Esophagus mucosa (tissue), 1 donor: ENCODE measurements around the gene KIF19. TPM values are rescaled to one million over a fixed set of nuclear protein-coding genes. Genes with fewer than 3 reads are reported as not detected.

Source experiments
- ATAC-seq: fragments of 200-7000 bp; cut with Tn5 transposase; one replicate; pipeline ENCODE4 v1.9.1; 2020
- total RNA-seq: library from RNA; stranded (reverse); gene quantifications from one replicate; pipeline ENCODE4 v1.2.4, GENCODE V29; 2023
- donor health status: DM: yes; HTN: yes; CAD: no.

The KIF19 gene
- total RNA-seq, 1 donor from 2014 or later: 0.16 TPM

- no peak for ATAC-seq
These were observed 21.8 kb upstream of the KIF19 start for GRCh38 chr17:74304184-74304583.

GRCh38 chr17:74305865-74306654 lies 20.0 kb upstream of the KIF19 start:
- no peak for ATAC-seq

DNA sequence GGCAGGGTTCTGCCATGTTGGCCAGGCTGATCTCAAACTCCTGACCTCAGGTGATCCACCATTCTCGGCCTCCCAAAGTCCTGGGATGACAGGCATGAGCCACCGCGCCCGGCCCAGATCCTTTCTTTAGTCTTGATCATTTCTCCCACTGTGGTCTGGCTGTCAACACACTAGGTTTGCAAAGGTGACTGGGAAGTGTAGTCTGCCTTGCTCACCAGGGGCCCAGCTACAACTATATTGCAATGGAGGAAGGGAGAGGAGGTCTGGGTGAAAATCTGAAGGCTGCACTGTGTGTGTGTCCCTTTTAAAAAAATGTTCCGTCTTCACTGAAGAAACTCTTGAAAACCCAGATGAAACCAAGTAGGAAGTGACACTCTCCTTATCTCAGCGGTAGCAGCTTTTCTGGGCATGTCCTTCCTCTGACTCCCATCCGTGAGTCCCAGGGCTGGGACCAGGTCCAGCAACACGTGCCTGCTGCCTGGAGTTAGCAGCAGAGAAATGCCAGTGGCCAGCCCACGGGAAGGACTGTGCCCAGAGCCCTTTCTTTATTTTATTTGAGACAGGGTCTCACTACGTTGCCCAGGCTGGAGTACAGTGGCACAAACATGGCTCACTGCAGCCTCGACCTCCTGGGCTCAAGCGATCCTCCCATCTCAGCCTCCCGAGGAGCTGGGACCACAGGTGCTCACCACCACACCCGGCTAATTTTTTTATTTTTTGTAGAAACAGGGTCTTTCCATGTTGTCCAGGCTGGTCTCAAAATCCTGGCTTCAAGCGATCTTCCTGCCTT lies 17.8 kb upstream of the KIF19 start:
- peak; percentile 34 for ATAC-seq

DNA sequence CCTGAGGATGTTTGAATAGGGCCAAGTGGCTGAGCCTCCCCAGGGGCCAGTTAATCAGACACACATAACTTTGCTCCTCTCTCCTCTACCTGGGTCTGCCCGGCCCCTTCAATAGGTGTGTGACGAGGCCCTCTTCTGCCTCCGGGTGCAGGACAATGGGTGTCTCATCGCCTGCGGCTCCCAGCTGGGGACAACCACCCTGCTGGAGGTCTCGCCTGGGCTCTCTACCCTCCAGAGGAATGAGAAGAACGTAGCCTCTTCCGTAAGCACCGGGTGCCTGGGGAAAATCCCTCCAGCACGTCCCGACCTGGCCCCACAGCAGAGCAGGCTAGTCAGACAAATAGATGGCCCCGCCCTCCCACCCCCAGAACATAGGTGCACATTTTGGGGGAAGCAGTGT lies 16.1 kb upstream of the KIF19 start:
- no peak for ATAC-seq

DNA sequence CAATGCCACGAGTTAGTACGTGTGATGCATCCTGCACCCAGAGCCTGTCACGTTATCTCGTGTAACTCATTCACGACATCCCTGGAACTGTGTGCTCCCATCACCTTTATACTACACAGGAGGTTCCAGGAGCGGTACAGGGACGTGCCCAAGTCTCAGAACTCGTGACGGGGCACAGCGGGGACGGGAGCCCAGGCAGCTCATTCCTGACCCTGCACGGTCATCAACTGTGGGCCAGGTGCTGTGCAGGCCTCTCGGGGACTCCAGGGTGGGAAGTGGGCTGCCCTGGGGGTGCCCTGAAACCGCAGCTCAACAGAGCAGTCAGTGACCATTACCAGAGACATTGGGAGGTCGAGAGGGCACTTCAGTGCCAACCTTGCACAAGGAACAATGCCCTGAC lies 11.1 kb upstream of the KIF19 start:
- ATAC-seq: no peak

DNA sequence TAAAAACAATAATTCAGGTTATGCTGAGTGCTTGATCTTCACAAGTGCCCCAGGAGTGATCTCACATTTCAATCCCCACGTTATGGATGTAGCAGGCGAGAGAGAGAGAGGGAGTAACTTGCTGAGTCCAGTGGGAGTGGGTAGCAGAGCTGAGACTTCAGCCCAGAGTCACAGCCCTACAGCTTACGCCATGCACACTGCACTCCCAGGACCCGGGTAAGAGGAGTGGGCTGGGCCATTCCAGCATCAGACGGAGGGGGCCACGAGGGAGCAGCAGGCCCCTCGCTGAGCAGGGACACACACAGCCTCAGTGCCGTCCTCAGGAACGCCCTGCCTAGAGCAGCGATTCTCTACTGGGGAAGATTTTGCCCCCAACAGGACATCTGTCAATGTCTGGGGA lies 9.8 kb upstream of the KIF19 start:
- no peak for ATAC-seq

- ATAC-seq: no peak
These were observed 9.0 kb upstream of the KIF19 start for GRCh38 chr17:74317071-74317470.

GRCh38 chr17:74318391-74318790 lies 7.6 kb upstream of the KIF19 start:
- no peak for ATAC-seq

- ATAC-seq: no peak
These were observed 1.5 kb upstream of the KIF19 start for GRCh38 chr17:74324521-74324920.

GRCh38 chr17:74325376-74325742 lies 667 bp upstream of the KIF19 start:
- no peak for ATAC-seq

DNA sequence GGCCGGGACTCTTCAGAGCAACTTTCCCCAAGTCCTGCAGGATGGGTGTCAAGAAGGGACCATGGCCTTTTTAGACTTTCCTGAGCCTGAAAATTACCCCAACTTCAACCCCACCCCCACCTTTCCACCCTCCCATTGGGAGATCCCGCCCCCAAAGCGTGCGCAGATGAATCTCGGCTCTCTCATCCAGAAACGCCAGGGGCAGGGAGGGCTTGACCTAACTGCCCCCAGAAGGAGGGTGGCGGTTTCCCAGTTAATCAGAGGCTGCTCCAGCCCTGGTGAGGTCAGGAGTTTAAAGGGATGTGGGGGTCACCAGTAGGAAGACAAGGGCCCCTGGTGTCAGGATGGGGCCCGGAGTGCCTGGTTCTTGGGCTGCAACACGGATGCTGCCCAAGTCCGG lies 480 bp downstream of the KIF19 start:
- no peak for ATAC-seq

DNA sequence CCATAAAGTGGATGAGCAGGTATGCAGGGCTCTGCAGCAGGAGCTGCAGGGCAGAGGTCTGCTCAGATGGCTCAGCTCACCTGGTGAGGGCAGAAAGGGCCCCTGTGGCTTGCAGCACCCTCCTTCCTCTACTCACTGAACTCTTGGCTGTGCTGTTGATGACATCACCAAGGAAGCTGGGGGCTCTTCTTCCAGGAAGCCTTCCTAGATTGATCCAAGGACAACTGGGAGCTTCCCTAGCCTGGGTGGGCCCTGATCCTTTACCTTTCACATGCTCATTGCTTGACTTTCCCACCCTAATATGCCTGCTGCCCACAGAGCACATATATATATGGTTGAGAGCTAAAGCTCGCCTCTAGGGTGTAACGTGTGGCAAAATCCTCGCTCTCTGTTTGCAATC lies 2.5 kb downstream of the KIF19 start:
- no peak for ATAC-seq

GRCh38 chr17:74329378-74329777 lies 3.4 kb downstream of the KIF19 start:
- ATAC-seq: no peak

DNA sequence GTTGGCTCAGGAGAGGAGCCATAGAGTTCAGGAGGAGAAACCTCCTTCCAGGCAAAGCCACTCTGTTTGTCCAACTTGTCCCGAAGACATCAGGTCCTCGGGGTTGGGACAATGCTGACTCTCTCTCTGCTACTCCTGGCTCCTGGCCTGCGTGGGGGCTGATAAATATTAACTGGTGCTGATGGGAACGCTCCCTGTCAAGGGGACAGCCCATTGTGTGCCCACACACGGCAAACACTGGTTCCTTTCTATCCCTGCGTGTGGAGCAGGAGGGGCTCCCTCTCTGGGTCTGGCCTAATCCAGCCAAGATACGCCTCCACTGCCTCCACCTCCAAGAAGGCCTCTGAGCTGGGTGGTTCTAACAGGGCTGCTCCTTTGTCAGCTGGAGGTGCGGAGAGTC lies 4.4 kb downstream of the KIF19 start:
- ATAC-seq: no peak

GRCh38 chr17:74332017-74332650 lies 6.1 kb downstream of the KIF19 start:
- no peak for ATAC-seq

GRCh38 chr17:74332763-74333283 lies 6.8 kb downstream of the KIF19 start:
- ATAC-seq: peak; percentile 30

DNA sequence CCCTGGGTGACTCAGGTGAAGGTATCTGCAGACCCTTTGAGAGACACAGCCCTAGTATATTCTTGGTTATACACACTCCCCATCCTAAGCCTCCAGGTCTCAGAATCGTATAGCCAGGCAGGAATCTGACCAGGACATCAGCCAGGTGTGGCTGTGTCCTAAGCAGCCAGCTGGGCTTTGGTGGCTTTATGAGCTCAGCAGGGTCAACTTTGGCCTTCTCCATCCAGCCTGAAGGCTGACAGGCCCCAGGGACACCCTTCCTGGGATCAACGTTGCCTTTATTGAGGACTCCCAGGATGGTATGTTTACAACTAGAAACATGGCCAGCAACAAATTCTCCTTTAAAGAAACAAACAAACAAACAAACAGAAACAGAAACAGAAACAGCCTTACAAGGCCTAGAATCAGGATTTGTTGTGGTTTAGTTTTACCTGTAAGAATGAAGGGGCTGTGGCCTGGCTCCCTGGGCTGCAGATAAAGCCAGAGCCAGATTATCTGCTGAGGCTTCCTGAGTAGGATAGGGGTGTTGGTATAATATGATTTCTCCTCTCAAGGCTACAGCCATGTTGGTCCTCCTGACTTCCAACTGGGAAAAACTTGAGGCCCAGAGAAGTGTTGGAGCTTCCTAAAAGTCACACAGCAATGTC lies 8.5 kb downstream of the KIF19 start:
- no peak for ATAC-seq

GRCh38 chr17:74335529-74336062 lies 9.6 kb downstream of the KIF19 start:
- no peak for ATAC-seq

DNA sequence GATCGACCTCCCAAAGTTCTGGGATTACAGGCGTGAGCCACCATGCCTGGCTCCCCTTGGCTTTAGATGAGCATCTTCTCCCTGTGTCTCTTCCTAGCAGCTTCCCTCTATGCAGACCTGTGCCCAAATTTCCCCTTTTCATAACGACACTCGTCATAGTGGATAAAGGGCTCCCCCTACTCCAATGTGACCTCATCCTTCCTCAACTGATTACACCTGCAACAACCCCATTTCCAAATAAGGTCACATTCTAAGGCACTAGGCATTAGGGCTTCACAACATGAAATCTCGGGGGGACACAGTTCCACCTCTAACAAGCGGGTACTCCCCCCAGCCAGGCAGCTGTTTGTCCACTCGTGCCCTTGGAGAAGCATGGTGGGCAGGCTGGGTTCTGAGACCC lies 10.3 kb downstream of the KIF19 start:
- ATAC-seq: no peak

GRCh38 chr17:74337834-74338500 lies 11.9 kb downstream of the KIF19 start:
- no peak for ATAC-seq

DNA sequence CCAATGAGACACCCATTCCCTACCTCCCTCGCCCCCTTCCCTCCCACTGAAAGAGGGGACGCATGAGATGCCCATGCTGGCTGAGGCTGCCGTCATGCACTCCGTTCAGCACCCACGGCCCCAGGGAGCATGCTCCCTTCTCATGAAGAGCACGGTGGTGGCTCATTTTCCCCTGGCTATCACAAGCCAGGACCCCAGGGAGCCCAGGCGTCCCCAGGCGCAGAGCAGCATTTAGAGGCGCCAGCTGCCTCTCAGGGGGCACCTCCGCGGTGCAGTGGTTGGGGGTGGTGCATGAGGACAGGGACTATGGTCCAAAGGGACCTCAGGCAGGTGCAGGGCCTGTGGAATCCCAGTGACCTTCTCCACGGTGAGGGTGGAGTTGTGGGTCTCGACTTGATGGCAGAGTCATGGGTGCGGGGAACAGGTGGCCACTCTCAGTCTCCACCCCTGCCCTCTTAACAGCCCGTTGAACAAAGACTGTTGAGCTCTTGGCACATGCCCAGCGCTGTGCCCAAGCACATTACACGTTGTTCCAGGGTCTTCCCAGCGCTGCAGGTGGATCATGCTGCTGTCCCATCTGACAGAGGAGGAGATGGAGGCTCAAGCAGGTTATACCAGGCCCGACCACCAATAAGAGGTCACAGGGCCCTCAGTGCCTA lies 13.6 kb downstream of the KIF19 start:
- ATAC-seq: no peak
